ENCODE results near the gene PAIP2.

The PAIP2 gene, protein sequence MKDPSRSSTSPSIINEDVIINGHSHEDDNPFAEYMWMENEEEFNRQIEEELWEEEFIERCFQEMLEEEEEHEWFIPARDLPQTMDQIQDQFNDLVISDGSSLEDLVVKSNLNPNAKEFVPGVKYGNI

GRCh38 chr5:139341689-139342422, at the start of gene PAIP2:
Gene PAIP2, plus strand, starts transcription at chr5:139341854. Its CDS starts 21,931 bp downstream, at chr5:139363785.
- DNase-seq (ENCODE audit: low read depth) = peak; percentile 98

DNA sequence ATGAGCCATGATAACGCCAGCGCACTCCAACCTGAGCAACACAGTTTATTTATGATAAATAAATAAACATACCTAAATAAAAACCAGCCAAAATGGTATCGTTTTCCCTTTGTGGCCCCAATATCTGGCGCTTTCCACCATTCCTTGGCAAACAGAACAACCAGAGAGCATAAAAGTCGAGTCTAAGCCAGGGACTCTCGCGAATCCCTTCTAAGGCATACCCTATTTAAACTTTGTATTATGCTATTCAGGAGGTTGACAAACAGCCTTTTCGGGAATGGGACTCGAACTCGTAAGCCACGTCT, 48.5 kb upstream of the PAIP2 start:
- no peak for DNase-seq (ENCODE audit: low read depth)

- peak; percentile 96 for DNase-seq (ENCODE audit: low read depth)
Observed at GRCh38 chr5:139293507-139294373, 47.9 kb upstream of the PAIP2 start, which contains the start of gene MATR3. Gene MATR3, plus strand, starts transcription at chr5:139293740. Its CDS starts 13,676 bp downstream, at chr5:139307416.

- peak; percentile 83 for DNase-seq (ENCODE audit: low read depth)
Observed at GRCh38 chr5:139294374-139295165, 47.1 kb upstream of the PAIP2 start.

DNA sequence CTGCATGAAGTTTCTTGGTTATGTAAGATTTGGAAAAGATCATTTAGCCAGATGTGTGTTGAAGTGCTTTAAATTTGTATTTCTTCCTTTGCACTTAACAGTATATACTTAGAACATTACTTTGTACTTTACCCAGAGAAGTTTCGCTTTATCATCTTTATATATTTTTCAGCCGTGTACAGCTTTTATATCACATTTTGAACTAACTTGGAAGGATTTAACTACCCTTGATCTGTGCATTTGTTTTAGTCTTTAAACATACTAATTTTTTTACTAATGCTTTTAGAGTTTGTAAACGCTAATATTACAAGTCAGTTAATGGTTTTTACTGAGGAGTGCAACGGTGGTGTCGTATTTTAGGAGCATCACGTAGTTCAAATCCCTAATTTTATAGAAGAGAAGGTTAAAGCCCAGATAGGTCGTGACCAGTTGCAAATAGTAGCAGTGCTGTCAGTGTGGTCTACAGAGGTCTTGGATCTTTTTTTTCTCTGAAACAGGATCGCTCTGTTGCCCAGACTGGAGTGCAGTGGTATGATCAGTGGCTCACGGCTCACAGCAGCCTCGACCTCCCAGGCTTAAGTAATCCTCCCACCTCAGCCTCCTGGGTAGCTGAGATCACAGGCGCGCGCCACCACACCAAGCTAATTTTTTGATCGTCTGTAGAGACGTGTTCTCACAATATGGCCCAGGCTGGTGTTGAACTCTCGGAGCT, 46.2 kb upstream of the PAIP2 start:
- DNase-seq (ENCODE audit: low read depth) = peak; percentile 28

DNA sequence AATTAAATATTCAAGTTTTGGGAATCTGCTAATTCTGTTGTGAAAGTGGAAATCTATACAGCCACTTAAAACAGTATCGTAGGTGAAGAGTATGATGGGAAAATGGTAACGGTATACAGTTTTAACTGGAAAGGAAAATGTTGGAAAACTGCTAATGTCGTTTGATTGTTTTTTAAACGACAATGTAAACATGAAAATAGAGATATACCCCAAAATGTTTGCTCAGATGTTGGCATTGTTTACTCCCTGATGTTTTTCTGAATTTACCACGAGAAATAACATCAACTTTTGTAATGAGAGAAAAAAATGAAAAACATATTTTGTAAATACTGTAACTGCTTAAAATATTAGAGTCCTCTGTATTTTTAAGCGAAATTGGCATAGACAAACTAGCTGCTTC, 45.5 kb upstream of the PAIP2 start:
- DNase-seq (ENCODE audit: low read depth) = no peak

DNA sequence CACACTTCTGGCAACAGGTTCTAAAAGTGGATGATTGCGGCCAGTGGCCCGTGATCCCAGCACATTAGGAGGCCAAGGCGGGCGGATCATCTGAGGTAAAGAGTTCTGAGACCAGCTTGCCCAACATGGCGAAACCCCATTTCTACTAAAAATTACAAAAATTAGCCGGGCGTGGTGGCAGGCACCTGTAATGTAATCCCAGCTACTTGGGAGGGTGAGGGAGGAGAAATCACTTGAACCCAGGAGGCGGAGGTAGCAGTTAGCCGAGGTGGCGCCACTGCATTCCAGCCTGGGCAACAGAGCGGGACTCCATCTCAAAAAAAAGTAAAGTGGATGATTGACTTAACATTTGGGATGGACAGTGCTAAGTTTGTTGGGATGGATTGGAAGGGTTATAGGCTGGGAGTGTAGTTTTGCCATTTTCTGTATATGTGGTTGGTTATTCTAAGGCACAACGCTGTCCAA, 44.8 kb upstream of the PAIP2 start:
- DNase-seq (ENCODE audit: low read depth) = no peak

GRCh38 chr5:139297439-139298133, 44.1 kb upstream of the PAIP2 start:
- no peak for DNase-seq (ENCODE audit: low read depth)

GRCh38 chr5:139298242-139298641, 43.4 kb upstream of the PAIP2 start:
- no peak for DNase-seq (ENCODE audit: low read depth)

GRCh38 chr5:139299486-139299885, 42.2 kb upstream of the PAIP2 start:
- no peak for DNase-seq (ENCODE audit: low read depth)

- peak; percentile 25 for DNase-seq (ENCODE audit: low read depth)
Observed at GRCh38 chr5:139301808-139302499, 39.7 kb upstream of the PAIP2 start.

DNA sequence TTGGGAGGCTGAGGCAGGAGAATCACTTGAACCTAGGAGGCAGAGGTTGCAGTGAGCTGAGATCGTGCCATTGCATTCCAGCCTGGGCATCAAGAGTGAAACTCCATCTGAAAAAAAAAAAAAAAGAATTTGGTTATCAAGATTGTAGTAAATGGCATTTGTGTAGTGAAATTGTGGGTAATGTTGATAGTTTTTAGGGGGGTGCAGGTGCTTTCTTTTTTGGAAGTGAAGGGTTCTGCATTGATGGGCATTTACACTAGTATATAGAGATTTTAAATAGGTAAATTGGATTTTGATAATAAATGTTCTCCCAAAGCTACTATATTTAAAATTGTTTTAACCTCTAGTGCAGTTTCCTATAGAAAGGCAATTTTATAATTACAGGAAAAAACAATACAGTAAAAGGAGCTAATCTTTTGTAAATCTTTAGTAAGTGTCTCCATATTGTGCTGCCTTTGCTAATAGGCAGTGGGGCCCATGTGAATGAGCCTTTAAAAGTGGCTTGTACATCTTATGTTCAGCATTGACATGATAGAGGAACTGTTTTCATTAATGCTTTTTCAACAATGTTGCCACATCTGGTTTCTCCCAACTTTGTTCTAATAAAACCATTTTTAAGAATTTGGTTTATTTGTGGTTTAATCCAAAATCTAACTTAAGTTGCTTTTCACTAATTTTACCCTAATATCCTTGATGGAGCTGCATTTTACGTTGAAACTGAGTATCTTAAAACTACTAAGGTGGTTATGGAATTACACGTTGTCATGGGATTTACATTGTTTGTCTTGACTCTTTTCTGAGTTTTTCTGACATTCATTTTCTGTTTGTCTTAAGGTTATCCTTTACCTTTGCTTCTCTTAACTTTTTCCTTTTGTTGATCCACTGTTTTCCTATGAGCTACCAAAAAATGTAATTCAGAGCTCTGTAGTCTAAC, 37.0 kb upstream of the PAIP2 start:
- no peak for DNase-seq (ENCODE audit: low read depth)

DNA sequence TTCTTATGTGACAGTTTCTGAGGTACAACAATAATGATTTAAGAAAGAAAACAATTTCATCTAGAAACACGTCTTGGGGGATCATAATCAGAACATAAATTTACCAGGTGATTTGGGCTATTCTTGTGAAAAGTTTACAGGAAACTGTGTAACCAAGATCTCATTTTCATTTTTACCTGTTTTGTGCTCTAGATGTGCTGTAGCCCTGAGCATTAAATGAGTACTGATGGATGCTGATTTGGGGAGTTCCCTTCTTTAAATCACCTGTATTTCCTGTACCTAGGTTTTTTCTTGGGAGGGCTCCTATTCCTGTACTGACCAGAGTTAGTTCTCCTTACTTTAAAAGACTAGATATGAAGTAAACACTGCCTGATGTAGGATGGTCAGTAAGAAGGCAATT, 35.5 kb upstream of the PAIP2 start:
- DNase-seq (ENCODE audit: low read depth) = no peak

DNA sequence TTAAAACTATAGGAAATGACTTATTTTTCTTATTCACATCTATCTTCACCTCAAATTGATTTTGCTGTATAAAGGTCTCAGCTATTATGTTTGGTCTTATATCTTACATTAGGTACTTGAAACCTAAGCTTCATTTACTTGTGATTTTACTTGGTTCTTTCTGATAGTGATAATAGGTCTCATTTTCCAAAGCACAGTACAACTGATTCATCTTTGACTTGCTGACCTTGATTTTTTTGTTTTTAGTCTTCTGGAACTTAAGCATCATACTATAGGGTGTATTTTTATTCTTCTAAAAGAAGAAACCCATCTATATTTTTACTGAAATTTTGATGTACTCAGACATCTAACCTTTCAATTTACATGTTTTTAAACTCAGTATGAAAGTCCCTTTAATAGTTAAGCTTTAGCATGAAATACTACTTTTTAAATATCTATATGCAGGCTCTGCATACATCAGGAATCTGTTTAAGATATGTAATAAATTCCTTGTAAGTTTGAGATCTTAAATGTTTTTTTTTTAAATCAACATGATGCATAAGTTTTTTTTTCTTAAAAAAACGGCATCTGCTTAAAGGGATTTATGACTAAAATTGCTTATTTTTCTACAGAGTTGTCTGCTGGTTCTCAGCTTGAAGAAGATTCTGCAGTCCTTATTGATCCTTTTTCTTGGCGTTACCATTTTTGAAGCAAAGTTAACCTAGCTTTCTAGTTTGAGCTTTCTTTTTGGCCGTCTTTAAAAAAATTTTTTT, 34.9 kb upstream of the PAIP2 start:
- no peak for DNase-seq (ENCODE audit: low read depth)

DNA sequence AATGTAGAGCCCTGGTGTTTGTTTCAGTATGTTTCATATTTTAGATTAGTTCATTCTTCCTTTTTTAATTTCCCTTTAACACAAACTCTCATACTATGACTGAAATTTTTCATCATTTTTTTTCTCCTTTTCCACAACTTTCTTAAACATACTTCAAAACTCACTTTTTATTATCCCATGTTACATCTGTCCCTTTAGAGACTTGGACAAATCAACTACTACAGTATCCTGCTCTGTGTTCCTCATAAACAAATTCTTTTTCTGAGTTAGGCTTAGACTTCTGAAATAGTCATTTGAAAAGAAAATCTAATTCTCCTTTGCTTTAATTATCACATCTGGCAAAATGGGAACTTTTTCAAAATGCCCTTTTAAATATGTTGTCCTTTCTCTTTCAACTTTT, 32.9 kb upstream of the PAIP2 start:
- no peak for DNase-seq (ENCODE audit: low read depth)

GRCh38 chr5:139310715-139311186, 30.9 kb upstream of the PAIP2 start:
- DNase-seq (ENCODE audit: low read depth) = peak; percentile 20

GRCh38 chr5:139312075-139312474, 29.6 kb upstream of the PAIP2 start:
- DNase-seq (ENCODE audit: low read depth) = no peak

DNA sequence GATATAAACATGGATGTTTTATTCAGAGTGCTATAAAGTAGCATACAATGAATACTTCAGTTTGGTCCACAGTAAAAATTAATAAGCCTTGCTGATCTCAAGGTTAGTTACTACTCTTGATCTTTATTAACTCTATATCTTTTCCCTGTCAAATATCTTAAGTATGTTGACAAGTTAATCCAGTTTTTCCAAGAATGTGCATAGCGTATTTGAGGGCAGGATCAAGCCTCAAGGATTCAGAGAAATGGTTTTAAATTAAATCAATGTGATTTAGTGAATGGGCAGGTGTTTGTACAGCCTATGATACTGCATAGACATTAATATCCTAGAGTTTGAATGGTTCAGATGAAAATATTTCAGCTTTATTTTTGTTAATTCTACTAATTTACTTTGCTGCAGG, 27.4 kb upstream of the PAIP2 start:
- DNase-seq (ENCODE audit: low read depth) = no peak

All from EH (cell line).